Endothelial cell of umbilical vein (primary cell): ENCODE measurements around the gene SLC26A6. TPM values are rescaled to one million over a fixed set of nuclear protein-coding genes. Genes with fewer than 3 reads are reported as not detected.

Source experiments
- BruUV-seq: library from RNA; stranded (reverse); fragments of 400-500 nt; replicated peaks from 2 replicates; lab custom pipeline; 2021; lab: Mats Ljungman, UMichigan
- CTCF ChIA-PET: fragments of 300-600, 350-600 bp; sonication (Branson Sonifier 250); formaldehyde crosslinking; loops from one replicate; lab custom pipeline; 2021; ENCODE audit warnings: antibody characterized with exemption, inconsistent platforms; lab: Charles Lee
- POLR2A ChIA-PET: fragments of 300-600, 350-600 bp; sonication (Branson Sonifier 250); formaldehyde crosslinking; loops from one replicate; lab custom pipeline; 2021; ENCODE audit warnings: antibody characterized with exemption, inconsistent platforms; lab: Charles Lee
- DNase-seq: peaks from one replicate; pipeline ENCODE4 v3.0.0-alpha.2; 2011; ENCODE audit warnings: low read depth, low spot score
- FAIRE-seq: peaks from 2 replicates; lab custom pipeline; 2011; peaks lifted over from hg19 to GRCh38; lab: Jason Lieb, UNC
- H2AFZ ChIP-seq: 2 replicates; pipeline ENCODE4 v1.6.0; 2012; ENCODE audit warnings: low read depth, low read length, control low read depth, inconsistent platforms
- H3K27ac ChIP-seq: 2 replicates; pipeline ENCODE4 v1.5.1; 2011; ENCODE audit warnings: low read depth, mild to moderate bottlenecking, control low read depth, low read length, moderate library complexity; ENCODE audit not compliant: insufficient read depth
- H3K27me3 ChIP-seq, 2 experiments: 2 replicates each; pipeline versions ENCODE4 v1.6.0 to v1.6.1; 2011; ENCODE audit warnings: low read length in 2 of 2, mixed read lengths in 1 of 2; ENCODE audit not compliant: control insufficient read depth in 2 of 2, insufficient read depth in 2 of 2
- H3K36me3 ChIP-seq, 2 experiments: 2 replicates in 1 of 2; 3 replicates in 1 of 2; pipeline ENCODE4 v1.5.1; 2011; ENCODE audit warnings: low read length in 2 of 2, mild to moderate bottlenecking in 1 of 2, moderate library complexity in 1 of 2; ENCODE audit not compliant: control insufficient read depth in 2 of 2, insufficient read depth in 2 of 2; ENCODE audit errors: extremely low read depth in 1 of 2
- H3K4me1 ChIP-seq: 3 replicates; pipeline ENCODE4 v1.5.1; 2011; ENCODE audit warnings: mild to moderate bottlenecking, low read length; ENCODE audit not compliant: control insufficient read depth, insufficient read depth; ENCODE audit errors: extremely low read depth
- H3K4me2 ChIP-seq: 2 replicates; pipeline ENCODE4 v1.6.1; 2011; ENCODE audit warnings: low read length, control low read depth, mixed read lengths; ENCODE audit not compliant: insufficient read depth
- H3K4me3 ChIP-seq, 3 experiments: fragments of 200-600 bp in 1 of 3; sonication (generic), shearing (Covaris generic) in 1 of 3; replicated peaks in 1 of 3; 2 replicates each; pipeline ENCODE4 v1.5.1; 2011 to 2016; ENCODE audit warnings: control low read depth in 3 of 3, low read length in 3 of 3, mild to moderate bottlenecking in 2 of 3, inconsistent platforms in 1 of 3, low read depth in 1 of 3, moderate library complexity in 1 of 3; ENCODE audit not compliant: insufficient read depth in 1 of 3
- H3K79me2 ChIP-seq: 2 replicates; pipeline ENCODE4 v1.6.0; 2012; ENCODE audit warnings: low read length, inconsistent platforms; ENCODE audit not compliant: control insufficient read depth, insufficient read depth
- H3K9ac ChIP-seq: replicated peaks from 2 replicates; pipeline ENCODE3; 2011; ENCODE audit warnings: low read length, control low read depth; ENCODE audit not compliant: insufficient read depth; ENCODE audit errors: extremely low read depth
- H3K9me1 ChIP-seq: replicated peaks from 3 replicates; pipeline ENCODE4 v1.6.0; 2011; ENCODE audit warnings: mild to moderate bottlenecking, low read length; ENCODE audit not compliant: control insufficient read depth, insufficient read depth; ENCODE audit errors: extremely low read depth
- H3K9me3 ChIP-seq: replicated peaks from 2 replicates; pipeline ENCODE4 v1.5.1; 2012; ENCODE audit warnings: low read length, inconsistent platforms; ENCODE audit not compliant: control insufficient read depth, insufficient read depth
- H4K20me1 ChIP-seq: replicated peaks from 2 replicates; pipeline ENCODE3; 2011; ENCODE audit warnings: mild to moderate bottlenecking, low read length; ENCODE audit not compliant: control insufficient read depth, insufficient read depth; ENCODE audit errors: extremely low read depth
- CTCF ChIP-seq, 2 donors: IDR thresholded peaks; 1 replicate in 1 of 2; 2 replicates in 1 of 2; pipeline ENCODE4 v1.5.1; 2011; ENCODE audit warnings: low read length in 2 of 2, mild to moderate bottlenecking in 2 of 2, moderate library complexity in 2 of 2, control low read depth in 1 of 2, inconsistent platforms in 1 of 2, low read depth in 1 of 2; ENCODE audit not compliant: insufficient read depth in 1 of 2; ENCODE audit errors: extremely low read depth in 1 of 2
- EZH2 ChIP-seq: IDR thresholded peaks from 2 replicates; pipeline ENCODE4 v1.6.1; 2012; ENCODE audit warnings: borderline replicate concordance, low read depth, mild to moderate bottlenecking, moderate library complexity, low read length, inconsistent platforms; ENCODE audit not compliant: severe bottlenecking
- FOS ChIP-seq: IDR thresholded peaks from 2 replicates; pipeline ENCODE4 v1.6.1; 2011; ENCODE audit warnings: mild to moderate bottlenecking, low read length, moderate library complexity, borderline replicate concordance; ENCODE audit not compliant: insufficient read depth
- GATA2 ChIP-seq: IDR thresholded peaks from 2 replicates; pipeline ENCODE4 v1.7.0; 2011; ENCODE audit warnings: low read depth, mild to moderate bottlenecking, moderate library complexity, mixed read lengths, low read length; ENCODE audit not compliant: insufficient read length, insufficient read depth
- JUN ChIP-seq: IDR thresholded peaks from 2 replicates; pipeline ENCODE4 v1.6.1; 2011; ENCODE audit warnings: borderline replicate concordance, low read depth; ENCODE audit not compliant: insufficient read length, insufficient read depth
- MAX ChIP-seq: IDR thresholded peaks from 2 replicates; pipeline ENCODE4 v1.6.1; 2011; ENCODE audit not compliant: insufficient read depth, insufficient read length
- MYC ChIP-seq: IDR thresholded peaks from one replicate; pipeline ENCODE4 v1.6.1; 2011; ENCODE audit warnings: mild to moderate bottlenecking, low read depth, low read length
- POLR2A ChIP-seq: IDR thresholded peaks from 2 replicates; pipeline ENCODE4 v1.6.1; 2012; ENCODE audit warnings: low read depth, mild to moderate bottlenecking, control low read depth, low read length
- POLR2AphosphoS5 ChIP-seq: IDR thresholded peaks from 2 replicates; pipeline ENCODE4 v1.6.1; 2012; ENCODE audit warnings: low read depth, mild to moderate bottlenecking, control low read depth, low read length, moderate library complexity; ENCODE audit not compliant: insufficient read depth
- dilution Hi-C: fragments of 300-500 bp; cut with MboI; formaldehyde crosslinking; loops from one replicate; pipeline ENCODE4 v1.15.0; 2019; ENCODE audit warnings: low sequenced_read_pairs; ENCODE audit not compliant: extremely low pct_ligation_motif_present
- intact Hi-C: fragments of 100-400 bp; cut with micrococcal nuclease; formaldehyde crosslinking; loops from one replicate; pipeline ENCODE4 v1.10.0; 2022
- polyA plus RNA-seq, 4 experiments: library from polyadenylated mRNA; depleted of rRNA in 3 of 4; stranded (reverse) in 3 of 4; unstranded in 1 of 4; fragments of >200 nt; gene quantifications; 2 replicates each; pipeline versions ENCODE4 v1.2.1 to v1.2.3, GENCODE V29; 2011 to 2012; ENCODE audit warnings: missing spikeins in 1 of 4
- total RNA-seq: library from RNA; stranded (reverse); gene quantifications from 2 replicates; pipeline ENCODE4 v1.2.3, GENCODE V29; 2021

SLC26A6 gene
- total and polyA plus RNA-seq, 2 donors (not counting 3 experiments of a cell fraction or from before 2014, with no cell fraction given): 31.0 to 32.2 TPM

- Histone ChIP-seq H3K79me2 (peaks cover 2% of the 10 kb centered on the region), H3K9me1 (no peaks in the 10 kb centered on the region), H4K20me1 (no peaks in the 10 kb centered on the region), H3K4me1 (peaks cover 14% of the 10 kb centered on the region), H3K4me3 (no peak overlapping the region), H3K27me3 (no peaks in the 10 kb centered on the region), H2AFZ (no peak overlapping the region), H3K9me3 (no peaks in the 10 kb centered on the region), H3K4me2 (no peak overlapping the region), H3K27ac (no peak overlapping the region), H3K36me3 (peaks cover 7 to 18% of the 10 kb centered on the region in 2 experiments), H3K9ac (no peak overlapping the region)
- no TSS peak for BruUV-seq
- intact Hi-C loops (no loop called here), dilution Hi-C loops (no loop called here)
- ChIA-PET POLR2A (no interaction called here), CTCF (interaction anchor here (1.3 to 2.0 kb wide), 2 partner anchors 18 to 26 kb away, joined by 3 to 5 read pairs; no protein-coding TSS in a partner anchor)
- DNase-seq (no peak), FAIRE-seq (no peak)
- TF ChIP-seq GATA2 (no peak), MYC (no peak), CTCF (IDR thresholded peaks at IDR 0.05; ENCODE audit: extremely low read depth in 1 of 2, insufficient read depth in 1 of 2, low read depth in 1 of 2, low read length in 2 of 2) (no peak), EZH2 (no peak), JUN (no peak), FOS (no peak), MAX (no peak), POLR2A (no peak), POLR2AphosphoS5 (no peak)
Observed at GRCh38 chr3:48682786-48683185, 47.5 kb upstream of the SLC26A6 start.
